Mesenchymal stem cell (in vitro differentiated cells and primary cell): ENCODE data around the gene BHMT.

Experiments
- DNase-seq: peaks from one replicate; pipeline ENCODE4 v3.0.0-alpha.2; 2013
- H2AFZ ChIP-seq: one replicate; pipeline ENCODE4 v1.6.1; 2013; ENCODE audit warnings: low read depth, mild to moderate bottlenecking, control low read depth, inconsistent platforms, low read length, moderate library complexity
- H2AK5ac ChIP-seq: 2 replicates; pipeline ENCODE4 v1.6.1; 2013; ENCODE audit warnings: low read length, moderate library complexity, mild to moderate bottlenecking, inconsistent platforms; ENCODE audit not compliant: severe bottlenecking
- H2BK120ac ChIP-seq: one replicate; pipeline ENCODE4 v1.6.1; 2013; ENCODE audit warnings: low read depth, mild to moderate bottlenecking, inconsistent platforms, low read length, moderate library complexity
- H2BK12ac ChIP-seq, 2 experiments: one replicate each; pipeline ENCODE4 v1.6.1; 2013; ENCODE audit warnings: inconsistent platforms in 2 of 2, low read length in 2 of 2, mild to moderate bottlenecking in 2 of 2, moderate library complexity in 2 of 2, control low read depth in 1 of 2
- H2BK15ac ChIP-seq: one replicate; pipeline ENCODE4 v1.6.1; 2013; ENCODE audit warnings: mild to moderate bottlenecking, low read depth, inconsistent platforms; ENCODE audit not compliant: poor library complexity, severe bottlenecking
- H2BK5ac ChIP-seq: 2 replicates; pipeline ENCODE4 v1.6.1; 2013; ENCODE audit warnings: low read depth, mild to moderate bottlenecking, low read length, control low read depth, inconsistent platforms; ENCODE audit not compliant: poor library complexity, severe bottlenecking
- H3K14ac ChIP-seq, 2 experiments: one replicate each; pipeline ENCODE4 v1.6.1; 2013; ENCODE audit warnings: inconsistent platforms in 2 of 2, low read length in 2 of 2, control low read depth in 1 of 2, mild to moderate bottlenecking in 1 of 2, moderate library complexity in 1 of 2
- H3K18ac ChIP-seq, 2 experiments: one replicate each; pipeline ENCODE4 v1.6.1; 2013; ENCODE audit warnings: inconsistent platforms in 2 of 2, low read length in 2 of 2, control low read depth in 1 of 2, low read depth in 1 of 2, mild to moderate bottlenecking in 1 of 2
- H3K23ac ChIP-seq, 2 experiments: one replicate each; pipeline ENCODE4 v1.6.1; 2013; ENCODE audit warnings: inconsistent platforms in 2 of 2, low read length in 2 of 2, mild to moderate bottlenecking in 2 of 2, moderate library complexity in 2 of 2, control low read depth in 1 of 2
- H3K27ac ChIP-seq: 2 replicates; pipeline ENCODE4 v1.5.1; 2013; ENCODE audit warnings: mild to moderate bottlenecking, moderate library complexity, low read length, control low read depth, inconsistent platforms; ENCODE audit not compliant: poor library complexity, severe bottlenecking
- H3K27me3 ChIP-seq, 2 experiments: 2 replicates each; pipeline versions ENCODE4 v1.6.1 to v1.7.0; 2013; ENCODE audit warnings: low read length in 2 of 2, mild to moderate bottlenecking in 2 of 2, moderate library complexity in 2 of 2, control low read depth in 1 of 2, inconsistent platforms in 1 of 2; ENCODE audit not compliant: control insufficient read depth in 1 of 2, insufficient read depth in 1 of 2
- H3K36me3 ChIP-seq, 2 experiments: 2 replicates each; pipeline versions ENCODE4 v1.6.1 to v1.7.0; 2013; ENCODE audit warnings: low read length in 2 of 2, control low read depth in 1 of 2, inconsistent platforms in 1 of 2, low read depth in 1 of 2, mild to moderate bottlenecking in 1 of 2; ENCODE audit not compliant: insufficient read depth in 2 of 2, control insufficient read depth in 1 of 2
- H3K4ac ChIP-seq, 2 experiments: one replicate each; pipeline ENCODE4 v1.6.1; 2013; ENCODE audit warnings: inconsistent platforms in 2 of 2, low read length in 2 of 2, mild to moderate bottlenecking in 2 of 2, moderate library complexity in 2 of 2, control low read depth in 1 of 2, low read depth in 1 of 2
- H3K4me1 ChIP-seq: 2 replicates; pipeline ENCODE4 v1.6.1; 2013; ENCODE audit warnings: low read depth, low read length, control low read depth; ENCODE audit not compliant: control insufficient read depth, insufficient read depth
- H3K4me2 ChIP-seq: 2 replicates; pipeline ENCODE4 v1.6.1; 2013; ENCODE audit warnings: low read length, mild to moderate bottlenecking, inconsistent platforms; ENCODE audit not compliant: poor library complexity, severe bottlenecking
- H3K4me3 ChIP-seq, 2 experiments: 2 replicates each; pipeline versions ENCODE4 v1.5.1 to v1.7.0; 2013; ENCODE audit warnings: low read length in 2 of 2, mild to moderate bottlenecking in 2 of 2, control low read depth in 1 of 2, low read depth in 1 of 2; ENCODE audit not compliant: insufficient read depth in 1 of 2
- H3K79me1 ChIP-seq: replicated peaks from 2 replicates; pipeline ENCODE4 v1.6.1; 2013; ENCODE audit warnings: mild to moderate bottlenecking, control low read depth, low read length, inconsistent platforms; ENCODE audit not compliant: poor library complexity, severe bottlenecking
- H3K9ac ChIP-seq: 2 replicates; pipeline ENCODE4 v1.7.0; 2013; ENCODE audit warnings: mild to moderate bottlenecking, low read length, moderate library complexity
- H3K9me3 ChIP-seq: 2 replicates; pipeline ENCODE4 v1.7.0; 2013; ENCODE audit warnings: mild to moderate bottlenecking, low read length; ENCODE audit not compliant: control insufficient read depth
- H4K8ac ChIP-seq: one replicate; pipeline ENCODE4 v1.6.1; 2013; ENCODE audit warnings: inconsistent platforms, mild to moderate bottlenecking, low read length, moderate library complexity
- H4K91ac ChIP-seq: one replicate; pipeline ENCODE4 v1.6.1; 2013; ENCODE audit warnings: mild to moderate bottlenecking, low read length, inconsistent platforms
- WGBS: methylation state at CpG from one replicate; pipeline ENCODE4 v1.1.7; 2013; ENCODE audit warnings: mixed read lengths; 5-methylcytosine and 5-hydroxymethylcytosine counted together

Gene BHMT

GRCh38 chr5:79124607-79125006, 13.0 kb downstream of the BHMT start:
- DNase-seq = no peak
- no CpG with 5 or more reads among the region's 1 CpG for WGBS

GRCh38 chr5:79130781-79131180, 19.2 kb downstream of the BHMT start:
- H3K18ac ChIP-seq = no peak overlapping the region
- no peak overlapping the region for H2BK12ac ChIP-seq
- peaks cover 0 to 5% of the 10 kb centered on the region in 2 experiments for H3K27me3 ChIP-seq
- no peak overlapping the region for H3K23ac ChIP-seq
- no peak overlapping the region for H3K14ac ChIP-seq
- no peak overlapping the region for H2BK15ac ChIP-seq
- H3K9ac ChIP-seq = no peak overlapping the region
- H3K36me3 ChIP-seq = no peaks in the 10 kb centered on the region
- no peak overlapping the region for H3K4me3 ChIP-seq
- H3K9me3 ChIP-seq = no peaks in the 10 kb centered on the region
- no peak overlapping the region for H3K4ac ChIP-seq
- no peak overlapping the region for H2BK5ac ChIP-seq
- WGBS = 68% methylated on average over 3 of the region's 6 CpGs
- no peak overlapping the region for H2AFZ ChIP-seq
- H3K79me1 ChIP-seq = no peaks in the 10 kb centered on the region
- DNase-seq = no peak
- no peak overlapping the region for H4K8ac ChIP-seq
- H3K27ac ChIP-seq = no peak overlapping the region
- no peak overlapping the region for H2AK5ac ChIP-seq
- H3K4me1 ChIP-seq = no peaks in the 10 kb centered on the region
- no peak overlapping the region for H4K91ac ChIP-seq
- no peak overlapping the region for H3K4me2 ChIP-seq
- H2BK120ac ChIP-seq = no peak overlapping the region

More at GRCh38 chr5:79124607-79125006, 13.0 kb downstream of the BHMT start:
- H2BK12ac ChIP-seq = no peak overlapping the region
- H3K4me2 ChIP-seq = no peak overlapping the region
- H4K91ac ChIP-seq = no peak overlapping the region
- H2BK120ac ChIP-seq = no peak overlapping the region
- no peaks in the 10 kb centered on the region for H3K36me3 ChIP-seq
- H3K27me3 ChIP-seq = peaks cover 0 to 5% of the 10 kb centered on the region in 2 experiments
- H2BK15ac ChIP-seq = no peak overlapping the region
- no peak overlapping the region for H4K8ac ChIP-seq
- no peak overlapping the region for H3K9ac ChIP-seq
- H3K4ac ChIP-seq = no peak overlapping the region
- H3K79me1 ChIP-seq = no peaks in the 10 kb centered on the region
- no peaks in the 10 kb centered on the region for H3K9me3 ChIP-seq
- no peak overlapping the region for H2BK5ac ChIP-seq
- H2AK5ac ChIP-seq = no peak overlapping the region
- H3K14ac ChIP-seq = no peak overlapping the region
- H3K27ac ChIP-seq = no peak overlapping the region
- H3K23ac ChIP-seq = no peak overlapping the region
- H3K4me1 ChIP-seq = no peaks in the 10 kb centered on the region
- H2AFZ ChIP-seq = no peak overlapping the region
- no peak overlapping the region for H3K18ac ChIP-seq
- no peak overlapping the region for H3K4me3 ChIP-seq

GRCh38 chr5:79133121-79133656, 21.6 kb downstream of the BHMT start:
- Histone ChIP-seq H3K18ac (no peak overlapping the region), H3K9ac (peak overlapping the region; percentile 90), H4K91ac (no peak overlapping the region), H3K9me3 (no peaks in the 10 kb centered on the region), H4K8ac (no peak overlapping the region), H2BK15ac (no peak overlapping the region), H3K4me2 (peak overlapping the region; percentile 66), H3K4ac (no peak overlapping the region), H3K79me1 (no peaks in the 10 kb centered on the region), H3K14ac (no peak overlapping the region), H2BK120ac (no peak overlapping the region), H2AFZ (no peak overlapping the region), H2AK5ac (no peak overlapping the region), H3K27ac (no peak overlapping the region), H3K27me3 (peaks cover 0 to 5% of the 10 kb centered on the region in 2 experiments), H3K4me3 (peak overlapping the region in 1 of 2 experiments; percentile 68), H3K23ac (no peak overlapping the region), H3K36me3 (no peaks in the 10 kb centered on the region), H2BK5ac (no peak overlapping the region), H3K4me1 (no peaks in the 10 kb centered on the region), H2BK12ac (no peak overlapping the region)
- WGBS = 17% methylated on average over 3 of the region's 4 CpGs
- peak; percentile 55 for DNase-seq

- Histone ChIP-seq H2BK12ac (no peak overlapping the region), H3K4ac (no peak overlapping the region), H3K4me1 (no peaks in the 10 kb centered on the region), H3K18ac (no peak overlapping the region), H3K23ac (no peak overlapping the region), H3K4me2 (peak overlapping the region; percentile 66), H2BK120ac (no peak overlapping the region), H4K8ac (no peak overlapping the region), H3K27ac (no peak overlapping the region), H4K91ac (no peak overlapping the region), H2AFZ (no peak overlapping the region), H2AK5ac (no peak overlapping the region), H3K9ac (peak overlapping the region; percentile 90), H3K79me1 (no peaks in the 10 kb centered on the region), H3K36me3 (no peaks in the 10 kb centered on the region), H2BK5ac (no peak overlapping the region), H3K4me3 (peak overlapping the region in 1 of 2 experiments; percentile 68), H2BK15ac (no peak overlapping the region), H3K9me3 (no peaks in the 10 kb centered on the region), H3K14ac (no peak overlapping the region), H3K27me3 (peaks cover 0 to 4% of the 10 kb centered on the region in 2 experiments)
- 18% methylated on average over 9 of the region's 11 CpGs for WGBS
- peak; percentile 86 for DNase-seq
These were observed 22.2 kb downstream of the BHMT start for GRCh38 chr5:79133657-79134451.
